ENCODE data around the gene KIAA1328.
"Not testable (repeated sequence)": the region's sequence is repeated elsewhere in the genome, so short reads cannot be mapped to it uniquely, and the experiment has no call there.

The KIAA1328 gene

GRCh38 chr18:36887114-36887513 lies 58.2 kb downstream of the KIAA1328 start:
- H3K4me3 Mint-ChIP-seq = no peak overlapping the region
- no peaks in the 10 kb centered on the region for H3K27me3 Mint-ChIP-seq
- no peaks in the 10 kb centered on the region for H3K9me3 Mint-ChIP-seq
- H3K36me3 Mint-ChIP-seq (ENCODE audit: low read depth) = peaks cover 33% of the 10 kb centered on the region
- no peak overlapping the region for H3K27ac Mint-ChIP-seq
- H3K4me1 Mint-ChIP-seq (ENCODE audit: low read depth) = peaks cover 4% of the 10 kb centered on the region
- no peak for DNase-seq

DNA sequence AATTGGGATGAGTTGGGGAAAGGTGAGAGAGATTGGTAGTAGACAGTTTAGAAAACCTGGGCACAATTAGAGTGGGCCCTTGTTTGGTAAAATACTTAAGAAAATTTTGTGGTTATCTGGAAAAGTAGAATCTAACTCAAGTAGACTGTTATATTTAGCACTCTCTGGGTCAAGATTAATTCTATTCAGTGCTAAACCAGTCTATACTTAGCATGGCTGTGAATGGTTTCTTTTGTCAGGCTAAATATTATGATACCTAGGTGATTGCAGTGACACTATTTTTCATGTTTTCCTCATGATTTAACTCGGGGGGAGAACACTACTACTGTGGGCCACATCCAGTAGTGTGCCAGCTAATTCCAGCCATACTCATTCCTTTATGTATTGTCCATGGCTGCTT lies 58.9 kb downstream of the KIAA1328 start:
- DNase-seq = no peak
- Mint-ChIP-seq H3K27ac (no peak overlapping the region), H3K9me3 (no peaks in the 10 kb centered on the region), H3K36me3 (ENCODE audit: low read depth) (peaks cover 36% of the 10 kb centered on the region), H3K4me3 (no peak overlapping the region), H3K27me3 (no peaks in the 10 kb centered on the region), H3K4me1 (ENCODE audit: low read depth) (peaks cover 4% of the 10 kb centered on the region)

DNA sequence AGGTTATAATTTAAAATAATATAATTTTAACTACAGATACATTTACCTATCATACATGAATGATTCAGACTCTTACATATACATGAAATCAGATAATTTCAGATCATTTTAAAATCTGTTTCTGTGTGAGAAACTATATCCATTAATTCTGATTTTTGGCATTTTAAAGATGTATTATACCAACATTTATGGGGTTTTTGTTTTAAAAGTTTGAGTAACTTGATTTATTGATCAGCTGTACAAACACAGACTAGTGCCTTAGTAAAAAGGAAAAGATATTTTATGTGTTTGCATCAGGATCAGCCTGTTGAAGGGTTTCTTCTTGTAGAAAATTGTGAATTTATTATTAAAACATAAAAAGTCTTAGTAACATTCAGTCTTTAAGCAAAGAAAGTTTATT lies 59.9 kb downstream of the KIAA1328 start:
- no peak for DNase-seq
- H3K9me3 Mint-ChIP-seq = no peaks in the 10 kb centered on the region
- peaks cover 4% of the 10 kb centered on the region for H3K4me1 Mint-ChIP-seq (ENCODE audit: low read depth)
- H3K27me3 Mint-ChIP-seq = no peaks in the 10 kb centered on the region
- no peak overlapping the region for H3K4me3 Mint-ChIP-seq
- peaks cover 39% of the 10 kb centered on the region for H3K36me3 Mint-ChIP-seq (ENCODE audit: low read depth)
- H3K27ac Mint-ChIP-seq = no peak overlapping the region

GRCh38 chr18:36889321-36889720 lies 60.4 kb downstream of the KIAA1328 start:
- H3K9me3 Mint-ChIP-seq = no peaks in the 10 kb centered on the region
- no peak overlapping the region for H3K4me3 Mint-ChIP-seq
- H3K27ac Mint-ChIP-seq = no peak overlapping the region

GRCh38 chr18:36889742-36890141 lies 60.8 kb downstream of the KIAA1328 start:
- H3K27me3 Mint-ChIP-seq = no peaks in the 10 kb centered on the region
- H3K36me3 Mint-ChIP-seq (ENCODE audit: low read depth) = peaks cover 42% of the 10 kb centered on the region
- H3K9me3 Mint-ChIP-seq = no peaks in the 10 kb centered on the region
- H3K4me1 Mint-ChIP-seq (ENCODE audit: low read depth) = peaks cover 4% of the 10 kb centered on the region
- no peak overlapping the region for H3K4me3 Mint-ChIP-seq
- H3K27ac Mint-ChIP-seq = no peak overlapping the region
- no peak for DNase-seq

More at GRCh38 chr18:36889321-36889720, 60.4 kb downstream of the KIAA1328 start:
- DNase-seq = no peak
- H3K27me3 Mint-ChIP-seq = no peaks in the 10 kb centered on the region
- peaks cover 40% of the 10 kb centered on the region for H3K36me3 Mint-ChIP-seq (ENCODE audit: low read depth)
- H3K4me1 Mint-ChIP-seq (ENCODE audit: low read depth) = peaks cover 4% of the 10 kb centered on the region

GRCh38 chr18:36890598-36890997 lies 61.7 kb downstream of the KIAA1328 start:
- Mint-ChIP-seq H3K4me1 (ENCODE audit: low read depth) (peaks cover 4% of the 10 kb centered on the region), H3K27ac (no peak overlapping the region), H3K36me3 (ENCODE audit: low read depth) (peaks cover 37% of the 10 kb centered on the region), H3K9me3 (no peaks in the 10 kb centered on the region), H3K27me3 (no peaks in the 10 kb centered on the region), H3K4me3 (no peak overlapping the region)
- no peak for DNase-seq

GRCh38 chr18:36893227-36893626 lies 64.3 kb downstream of the KIAA1328 start:
- H3K4me1 Mint-ChIP-seq (ENCODE audit: low read depth) = peaks cover 4% of the 10 kb centered on the region
- H3K9me3 Mint-ChIP-seq = no peaks in the 10 kb centered on the region
- no peaks in the 10 kb centered on the region for H3K27me3 Mint-ChIP-seq
- no peak for DNase-seq
- no peak overlapping the region for H3K27ac Mint-ChIP-seq
- no peak overlapping the region for H3K4me3 Mint-ChIP-seq
- H3K36me3 Mint-ChIP-seq (ENCODE audit: low read depth) = peaks cover 28% of the 10 kb centered on the region

- Mint-ChIP-seq H3K27ac (no peak overlapping the region), H3K27me3 (no peaks in the 10 kb centered on the region), H3K4me1 (ENCODE audit: low read depth) (no peaks in the 10 kb centered on the region), H3K36me3 (ENCODE audit: low read depth) (peaks cover 37% of the 10 kb centered on the region), H3K4me3 (no peak overlapping the region), H3K9me3 (peaks cover 3% of the 10 kb centered on the region)
- DNase-seq = no peak
Measured at GRCh38 chr18:36895606-36896005, 66.7 kb downstream of the KIAA1328 start.

DNA sequence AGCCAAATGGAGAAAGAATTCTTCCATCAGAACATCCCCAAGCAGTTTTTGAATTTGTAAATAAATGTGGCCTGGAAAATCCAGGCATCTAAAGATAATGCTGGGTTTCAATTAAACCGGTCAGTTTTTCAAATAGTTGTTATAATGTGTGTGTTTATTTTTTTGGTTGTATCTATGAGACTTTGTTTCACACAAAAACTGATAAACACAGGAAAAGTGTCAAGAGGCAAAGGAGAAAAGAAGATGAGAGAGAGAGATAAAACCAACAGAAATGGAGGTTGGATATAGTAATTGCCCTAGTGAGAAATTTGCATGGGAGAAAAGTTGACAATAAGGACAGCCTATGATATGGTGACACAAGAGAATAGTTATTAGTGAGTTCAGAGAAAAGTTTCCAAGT lies 68.3 kb downstream of the KIAA1328 start:
- DNase-seq = no peak
- no peak overlapping the region for H3K27ac Mint-ChIP-seq
- H3K4me3 Mint-ChIP-seq = no peak overlapping the region
- H3K36me3 Mint-ChIP-seq (ENCODE audit: low read depth) = peaks cover 34% of the 10 kb centered on the region
- H3K27me3 Mint-ChIP-seq = no peaks in the 10 kb centered on the region
- no peaks in the 10 kb centered on the region for H3K4me1 Mint-ChIP-seq (ENCODE audit: low read depth)
- H3K9me3 Mint-ChIP-seq = peaks cover 3% of the 10 kb centered on the region

DNA sequence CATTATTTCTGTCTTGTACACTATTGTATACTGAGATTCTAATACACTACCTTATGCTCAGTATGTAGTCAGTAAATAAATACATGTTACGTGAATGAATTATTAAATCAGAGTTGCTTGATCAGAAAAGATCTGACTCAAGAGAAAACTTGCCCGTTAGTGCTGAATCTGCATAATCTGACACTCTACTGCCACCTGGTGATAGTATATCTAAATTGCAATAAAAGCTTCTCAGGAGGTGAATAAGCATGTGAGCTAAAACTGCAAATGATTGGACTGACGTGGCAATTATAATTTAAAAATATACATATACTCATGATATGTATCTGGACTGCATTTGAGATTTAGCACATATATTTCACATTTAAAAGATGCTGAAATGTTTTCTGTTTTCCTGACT lies 70.4 kb downstream of the KIAA1328 start:
- Mint-ChIP-seq H3K27me3 (no peaks in the 10 kb centered on the region), H3K9me3 (peaks cover 3% of the 10 kb centered on the region), H3K27ac (no peak overlapping the region), H3K4me3 (no peak overlapping the region), H3K4me1 (ENCODE audit: low read depth) (peaks cover 2% of the 10 kb centered on the region), H3K36me3 (ENCODE audit: low read depth) (peaks cover 26% of the 10 kb centered on the region)
- no peak for DNase-seq

- Mint-ChIP-seq H3K9me3 (peaks cover 3% of the 10 kb centered on the region), H3K4me1 (ENCODE audit: low read depth) (peaks cover 2% of the 10 kb centered on the region), H3K27me3 (no peaks in the 10 kb centered on the region), H3K4me3 (no peak overlapping the region), H3K36me3 (ENCODE audit: low read depth) (peaks cover 27% of the 10 kb centered on the region), H3K27ac (no peak overlapping the region)
- no peak for DNase-seq
Measured at GRCh38 chr18:36900466-36900865, 71.5 kb downstream of the KIAA1328 start.

- Mint-ChIP-seq H3K4me1 (ENCODE audit: low read depth) (peaks cover 2% of the 10 kb centered on the region), H3K9me3 (peaks cover 3% of the 10 kb centered on the region), H3K4me3 (no peak overlapping the region), H3K36me3 (ENCODE audit: low read depth) (peaks cover 33% of the 10 kb centered on the region), H3K27me3 (no peaks in the 10 kb centered on the region), H3K27ac (no peak overlapping the region)
- no peak for DNase-seq
Measured at GRCh38 chr18:36901277-36901701, 72.4 kb downstream of the KIAA1328 start.

DNA sequence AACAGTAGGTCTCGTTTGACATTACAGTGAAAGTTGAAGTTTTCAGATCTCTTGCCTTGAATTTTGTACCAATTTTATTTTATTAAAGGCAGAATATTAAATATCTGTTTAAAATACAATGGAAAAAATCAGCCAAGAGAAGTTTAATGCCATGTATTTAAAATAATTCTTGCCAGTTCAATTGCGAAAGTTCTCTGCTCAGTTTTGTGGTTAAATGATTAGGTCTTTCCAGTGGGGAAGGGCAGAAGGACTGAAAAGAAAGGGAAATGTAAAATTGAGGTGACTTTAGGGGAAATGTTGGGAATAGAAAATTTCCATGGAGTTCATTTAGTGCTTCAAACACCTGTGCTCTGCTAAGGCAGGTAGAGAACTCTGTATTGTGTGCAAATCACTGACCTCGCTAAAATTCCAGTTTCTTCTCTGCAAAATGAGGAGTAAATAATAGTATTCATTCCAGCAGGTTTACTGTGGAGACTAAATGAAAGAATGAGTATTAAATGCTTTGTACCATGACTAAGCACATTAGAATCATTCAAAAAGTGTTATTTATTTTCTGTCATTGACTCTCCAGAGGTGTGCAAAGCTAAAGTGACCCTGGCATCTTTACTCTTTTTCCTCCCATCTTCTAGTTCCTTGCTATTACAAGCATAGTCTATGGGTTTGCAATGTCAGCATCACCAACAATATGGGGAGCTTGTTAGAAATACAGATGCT lies 74.4 kb downstream of the KIAA1328 start:
- Mint-ChIP-seq H3K4me3 (no peak overlapping the region), H3K36me3 (ENCODE audit: low read depth) (peaks cover 29% of the 10 kb centered on the region), H3K27me3 (no peaks in the 10 kb centered on the region)

DNA sequence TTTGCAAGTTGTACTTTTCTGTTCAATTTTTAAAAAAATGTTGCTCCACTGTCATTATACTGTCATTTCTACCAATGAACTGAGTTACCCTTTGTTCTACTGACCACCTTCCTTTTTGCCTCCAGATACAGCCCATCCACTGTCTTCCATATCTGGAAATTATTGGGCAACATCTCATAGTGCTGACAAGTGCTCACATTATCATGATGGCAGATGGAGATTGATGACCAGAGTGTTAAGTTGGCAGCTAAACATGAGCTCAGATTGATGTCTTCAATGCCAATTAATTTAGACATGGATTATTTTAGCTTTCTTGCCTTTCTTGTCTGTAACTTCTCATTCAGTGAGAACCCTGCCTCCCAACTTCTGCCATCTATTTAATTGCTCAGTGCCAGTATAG lies 76.6 kb downstream of the KIAA1328 start:
- no peak for DNase-seq
- Mint-ChIP-seq H3K27ac (no peak overlapping the region), H3K27me3 (no peaks in the 10 kb centered on the region), H3K4me1 (ENCODE audit: low read depth) (peaks cover 3% of the 10 kb centered on the region), H3K4me3 (no peak overlapping the region), H3K9me3 (no peaks in the 10 kb centered on the region), H3K36me3 (ENCODE audit: low read depth) (peaks cover 23% of the 10 kb centered on the region)

More for the DNA sequence above, 74.4 kb downstream of the KIAA1328 start:
- Mint-ChIP-seq H3K4me1 (ENCODE audit: low read depth) (peaks cover 2% of the 10 kb centered on the region), H3K9me3 (peaks cover 3% of the 10 kb centered on the region), H3K27ac (no peak overlapping the region)
- no peak for DNase-seq

GRCh38 chr18:36909282-36909681 lies 80.4 kb downstream of the KIAA1328 start:
- not testable (repeated sequence) for H3K27ac Mint-ChIP-seq, H3K27me3 Mint-ChIP-seq, DNase-seq, H3K4me3 Mint-ChIP-seq, H3K9me3 Mint-ChIP-seq
- H3K36me3 Mint-ChIP-seq (ENCODE audit: low read depth) = peaks cover 39% of the 10 kb centered on the region
- H3K4me1 Mint-ChIP-seq (ENCODE audit: low read depth) = peaks cover 23% of the 10 kb centered on the region

All from activated T-cell treated with anti-CD3 and anti-CD28 coated beads, Interleukin-2, amount 50 U/mL, for 24 hours (primary cell).